ENCODE measurements around the gene JARID2.

The JARID2 gene

DNA sequence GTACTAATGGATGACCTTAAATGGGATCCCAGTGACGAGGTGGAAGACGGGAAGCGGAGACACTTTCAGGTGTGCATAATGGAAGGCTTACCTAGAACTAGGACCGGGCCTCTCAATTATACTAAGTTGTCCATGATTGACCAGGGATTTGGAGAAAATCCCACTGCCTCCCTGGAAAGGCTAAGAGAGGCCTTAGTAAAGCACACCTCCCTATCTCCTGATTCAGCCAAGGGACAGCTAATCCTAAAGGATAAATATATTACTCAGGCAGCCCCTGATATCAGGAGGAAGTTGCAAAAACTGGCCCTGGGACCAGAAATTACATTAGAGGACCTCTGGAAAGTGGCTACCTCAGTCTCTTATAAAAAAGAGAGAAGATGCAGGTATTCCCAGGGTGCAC lies 93.2 kb downstream of the JARID2 start:
- Histone ChIP-seq H3K27ac (ENCODE audit: low read length) (no peak overlapping the region), H2AFZ (ENCODE audit: low read length) (no peak overlapping the region), H3K9ac (ENCODE audit: low read length) (no peak overlapping the region), H3K36me3 (replicated peaks; ENCODE audit: insufficient read depth, low read length) (no peaks in the 10 kb centered on the region), H3K9me2 (replicated peaks; ENCODE audit: insufficient read depth, low read length) (no peaks in the 10 kb centered on the region), H3K27me3 (replicated peaks; ENCODE audit: insufficient read depth, low read length) (no peaks in the 10 kb centered on the region), H4K20me1 (ENCODE audit: insufficient read depth, low read length) (peaks cover 9% of the 10 kb centered on the region), H3K4me2 (ENCODE audit: low read depth, low read length) (no peak overlapping the region), H3F3A (ENCODE audit: insufficient read depth, low read length) (no peaks in the 10 kb centered on the region), H3K4me3 (ENCODE audit: low read length) (no peak overlapping the region), H3K9me3 (replicated peaks; ENCODE audit: insufficient read depth, low read length) (no peaks in the 10 kb centered on the region), H3K79me2 (ENCODE audit: low read length) (peaks cover 95% of the 10 kb centered on the region), H3K4me1 (ENCODE audit: low read length) (peaks cover 16% of the 10 kb centered on the region)
- no peak for DNase-seq
- TF ChIP-seq, protein P1, sequence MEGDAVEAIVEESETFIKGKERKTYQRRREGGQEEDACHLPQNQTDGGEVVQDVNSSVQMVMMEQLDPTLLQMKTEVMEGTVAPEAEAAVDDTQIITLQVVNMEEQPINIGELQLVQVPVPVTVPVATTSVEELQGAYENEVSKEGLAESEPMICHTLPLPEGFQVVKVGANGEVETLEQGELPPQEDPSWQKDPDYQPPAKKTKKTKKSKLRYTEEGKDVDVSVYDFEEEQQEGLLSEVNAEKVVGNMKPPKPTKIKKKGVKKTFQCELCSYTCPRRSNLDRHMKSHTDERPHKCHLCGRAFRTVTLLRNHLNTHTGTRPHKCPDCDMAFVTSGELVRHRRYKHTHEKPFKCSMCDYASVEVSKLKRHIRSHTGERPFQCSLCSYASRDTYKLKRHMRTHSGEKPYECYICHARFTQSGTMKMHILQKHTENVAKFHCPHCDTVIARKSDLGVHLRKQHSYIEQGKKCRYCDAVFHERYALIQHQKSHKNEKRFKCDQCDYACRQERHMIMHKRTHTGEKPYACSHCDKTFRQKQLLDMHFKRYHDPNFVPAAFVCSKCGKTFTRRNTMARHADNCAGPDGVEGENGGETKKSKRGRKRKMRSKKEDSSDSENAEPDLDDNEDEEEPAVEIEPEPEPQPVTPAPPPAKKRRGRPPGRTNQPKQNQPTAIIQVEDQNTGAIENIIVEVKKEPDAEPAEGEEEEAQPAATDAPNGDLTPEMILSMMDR (IDR thresholded peaks at IDR 0.05; ENCODE audit: low read length) = no peak

DNA sequence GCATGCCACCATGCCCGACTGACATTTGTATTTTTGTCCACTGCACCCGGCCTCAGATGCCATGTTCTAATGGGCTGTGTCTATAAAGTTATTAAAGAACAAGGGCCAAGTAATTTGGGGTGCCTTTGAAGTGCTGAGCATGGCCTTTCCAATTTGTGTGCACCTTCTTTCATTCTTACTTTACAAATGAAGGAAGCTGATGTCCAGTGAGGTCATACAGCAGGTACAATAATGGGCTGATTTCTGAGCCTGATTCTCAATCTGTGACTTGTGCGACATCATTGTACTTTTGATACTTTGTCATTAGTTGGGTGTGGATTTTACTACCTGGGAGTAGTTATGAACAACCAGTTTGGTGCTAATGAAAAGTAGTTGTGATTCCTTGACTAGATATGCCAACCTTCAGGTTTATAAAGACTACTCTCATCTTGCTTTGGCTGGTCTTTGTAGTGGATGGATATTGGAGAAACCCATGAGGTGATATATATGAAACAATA lies 94.3 kb downstream of the JARID2 start:
- Histone ChIP-seq H3K9me2 (replicated peaks; ENCODE audit: insufficient read depth, low read length) (no peaks in the 10 kb centered on the region), H2AFZ (ENCODE audit: low read length) (no peak overlapping the region), H3F3A (ENCODE audit: insufficient read depth, low read length) (no peaks in the 10 kb centered on the region), H3K4me1 (ENCODE audit: low read length) (peaks cover 16% of the 10 kb centered on the region), H3K36me3 (replicated peaks; ENCODE audit: insufficient read depth, low read length) (no peaks in the 10 kb centered on the region), H3K9me3 (replicated peaks; ENCODE audit: insufficient read depth, low read length) (no peaks in the 10 kb centered on the region), H3K4me3 (ENCODE audit: low read length) (no peak overlapping the region), H3K79me2 (ENCODE audit: low read length) (peaks cover 94% of the 10 kb centered on the region), H3K27me3 (replicated peaks; ENCODE audit: insufficient read depth, low read length) (no peaks in the 10 kb centered on the region), H3K4me2 (ENCODE audit: low read depth, low read length) (peak overlapping the region; percentile 49; the same call in 1 of the 2 replicates), H3K27ac (ENCODE audit: low read length) (no peak overlapping the region), H4K20me1 (ENCODE audit: insufficient read depth, low read length) (peaks cover 9% of the 10 kb centered on the region), H3K9ac (ENCODE audit: low read length) (no peak overlapping the region)
- DNase-seq = no peak
- TF ChIP-seq, protein P1 (IDR thresholded peaks at IDR 0.05; ENCODE audit: low read length) = no peak
- TF ChIP-seq EZH2 (optimal IDR thresholded peaks at IDR 0.05; ENCODE audit: low read depth, low read length) (no peak), EZH2phosphoT487 (IDR thresholded peaks at IDR 0.05; ENCODE audit: low read length) (no peak)

DNA sequence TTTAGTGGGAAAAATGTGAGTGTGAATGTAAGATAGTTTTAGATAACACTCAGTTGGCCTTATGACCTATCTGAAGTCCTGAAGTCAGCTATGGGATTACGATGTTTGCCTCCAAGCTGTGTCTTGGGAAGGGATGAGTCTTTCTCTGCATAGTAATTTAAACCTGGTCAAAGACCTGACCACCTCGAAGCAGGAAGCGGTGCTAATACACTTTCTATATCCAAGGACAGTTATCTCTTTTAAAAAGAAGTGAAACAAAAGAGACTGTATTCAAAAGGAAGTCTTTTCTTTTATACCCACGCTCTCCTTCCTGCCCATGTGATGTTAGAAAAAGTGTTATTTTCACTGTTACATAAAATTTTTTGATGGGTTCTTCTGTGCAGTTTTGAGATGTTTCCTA lies 94.9 kb downstream of the JARID2 start:
- H3K36me3 ChIP-seq (replicated peaks; ENCODE audit: insufficient read depth, low read length) = no peaks in the 10 kb centered on the region
- no peak overlapping the region; the same call in 1 of the 2 replicates for H3K4me3 ChIP-seq (ENCODE audit: low read length)
- H2AFZ ChIP-seq (ENCODE audit: low read length) = no peak overlapping the region
- H3K4me2 ChIP-seq (ENCODE audit: low read depth, low read length) = peak overlapping the region; percentile 49; the same call in 1 of the 2 replicates
- peaks cover 94% of the 10 kb centered on the region for H3K79me2 ChIP-seq (ENCODE audit: low read length)
- TF ChIP-seq EZH2 (optimal IDR thresholded peaks at IDR 0.05; ENCODE audit: low read depth, low read length) (no peak), EZH2phosphoT487 (IDR thresholded peaks at IDR 0.05; ENCODE audit: low read length) (no peak)
- TF ChIP-seq, protein P1 (IDR thresholded peaks at IDR 0.05; ENCODE audit: low read length) = no peak
- peak; percentile 20 for DNase-seq
- no peaks in the 10 kb centered on the region for H3K27me3 ChIP-seq (replicated peaks; ENCODE audit: insufficient read depth, low read length)
- H3K9ac ChIP-seq (ENCODE audit: low read length) = no peak overlapping the region
- H3K4me1 ChIP-seq (ENCODE audit: low read length) = peaks cover 16% of the 10 kb centered on the region
- H3K9me2 ChIP-seq (replicated peaks; ENCODE audit: insufficient read depth, low read length) = no peaks in the 10 kb centered on the region
- H3K27ac ChIP-seq (ENCODE audit: low read length) = no peak overlapping the region
- H4K20me1 ChIP-seq (ENCODE audit: insufficient read depth, low read length) = peaks cover 9% of the 10 kb centered on the region
- no peaks in the 10 kb centered on the region for H3K9me3 ChIP-seq (replicated peaks; ENCODE audit: insufficient read depth, low read length)
- no peaks in the 10 kb centered on the region for H3F3A ChIP-seq (ENCODE audit: insufficient read depth, low read length)
